Testis (tissue), 3 donors: ENCODE measurements around the gene CARMIL1. TPM values are rescaled to one million over a fixed set of nuclear protein-coding genes. Genes with fewer than 3 reads are reported as not detected.

Source experiments
- DNase-seq: peaks from one replicate; pipeline ENCODE4 v3.0.0-alpha.2; 2019
- H3K27ac ChIP-seq, 2 donors: fragments of 200-600 bp; sonication (generic); one replicate each; pipeline ENCODE4 v1.5.1; 2019
- H3K27me3 ChIP-seq: fragments of 200-600 bp; sonication (generic); one replicate; pipeline ENCODE4 v1.5.1; 2019
- H3K36me3 ChIP-seq: fragments of 200-600 bp; sonication (generic); one replicate; pipeline ENCODE4 v1.5.1; 2017; ENCODE audit warnings: low read depth; ENCODE audit errors: missing control alignments
- H3K4me1 ChIP-seq: fragments of 200-600 bp; sonication (generic); one replicate; pipeline ENCODE4 v1.5.1; 2019
- H3K4me3 ChIP-seq, 2 donors: fragments of 200-600 bp; sonication (generic); one replicate each; pipeline ENCODE4 v1.5.1; 2017 to 2019
- H3K9me3 ChIP-seq: fragments of 200-600 bp; sonication (generic); one replicate; pipeline ENCODE4 v1.5.1; 2017
- CTCF ChIP-seq, 3 experiments: fragments of 450-650 bp in 2 of 3; fragments of 200-600 bp in 1 of 3; sonication (generic) in 1 of 3; IDR thresholded peaks; one replicate each; pipeline ENCODE4 v1.5.1; 2016 to 2019; ENCODE audit warnings: antibody characterized with exemption in 3 of 3, mild to moderate bottlenecking in 2 of 3, moderate library complexity in 1 of 3
- POLR2A ChIP-seq: fragments of 450-650 bp; IDR thresholded peaks from one replicate; pipeline ENCODE4 v1.6.1; 2017; ENCODE audit warnings: antibody characterized with exemption, mild to moderate bottlenecking, moderate library complexity
- WGBS, 2 donors: methylation state at CpG; one replicate each; pipeline ENCODE4 v1.1.5; 2018; 5-methylcytosine and 5-hydroxymethylcytosine counted together
- intact Hi-C: fragments of 100-400 bp; cut with DNase I; formaldehyde crosslinking; loops from one replicate; pipeline ENCODE4 v1.15.1; 2023; ENCODE audit warnings: low total_unique reads
- polyA plus RNA-seq: library from polyadenylated mRNA; stranded (reverse); fragments of 350-450 nt; fragmentation: Illumina TruSeq; extraction: RNeasy Lipid Tissue Mini Kit (QIAGEN cat#74804); gene quantifications from one replicate; pipeline ENCODE4 v1.2.3, GENCODE V29; 2014; ENCODE audit warnings: low read depth, low replicate concordance; ENCODE audit not compliant: insufficient read depth
- total RNA-seq, 2 donors: library from RNA; depleted of rRNA; stranded (reverse); fragments of >200 nt; gene quantifications; one replicate each; pipeline ENCODE4 v1.2.3, GENCODE V29; 2016

The CARMIL1 gene
- total and polyA plus RNA-seq, 3 donors from 2014 or later, result 39.4 to 120 (median 108) TPM

DNA sequence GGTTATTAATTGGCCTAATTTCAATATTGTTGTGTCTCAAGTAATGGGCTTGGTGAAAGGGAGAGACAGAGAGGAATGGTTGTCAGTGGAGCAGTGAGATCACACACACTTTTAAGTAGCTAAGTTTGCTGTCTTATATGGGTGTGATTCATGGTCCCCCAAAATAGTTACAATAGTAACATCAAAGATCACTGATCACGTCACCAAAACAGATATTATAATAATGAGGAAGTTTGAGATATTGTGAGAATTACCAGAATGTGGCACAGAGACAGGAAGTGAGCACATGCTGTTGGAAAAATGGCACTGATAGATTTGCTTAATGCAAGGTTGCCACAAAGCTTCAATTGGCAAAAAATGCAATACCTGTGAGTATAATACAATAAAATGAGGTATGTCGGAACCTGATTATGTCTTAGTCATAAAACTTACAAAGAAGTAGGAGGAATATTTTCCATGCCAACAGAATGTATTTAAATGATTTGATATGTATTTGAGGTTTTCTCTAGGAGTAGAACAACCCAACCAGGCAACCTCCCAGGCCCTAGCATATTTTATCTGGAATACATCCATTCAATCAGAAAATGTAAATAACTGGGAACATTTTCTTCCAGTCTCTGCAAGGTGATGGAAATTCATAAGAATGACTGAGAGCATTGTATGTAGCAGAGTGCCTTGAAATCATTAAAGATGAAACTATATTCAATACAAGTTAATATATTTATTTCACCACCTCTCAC lies 167.8 kb downstream of the CARMIL1 start:
- Histone ChIP-seq H3K27me3 (no peaks in the 10 kb centered on the region), H3K36me3 (no peaks in the 10 kb centered on the region), H3K4me1 (no peaks in the 10 kb centered on the region), H3K4me3 (no peak overlapping the region), H3K27ac (no peak overlapping the region), H3K9me3 (no peaks in the 10 kb centered on the region)
- no peak for DNase-seq
- intact Hi-C loops, result no loop called here
- WGBS, 2 donors, result 79 to 87% methylated on average over 2 of the region's 2 CpGs
- TF ChIP-seq CTCF (IDR thresholded peaks at IDR 0.05) (no peak), POLR2A (no peak)

- no peaks in the 10 kb centered on the region for H3K27me3 ChIP-seq
- no peaks in the 10 kb centered on the region for H3K4me1 ChIP-seq
- WGBS, 2 donors, result 45 to 53% methylated on average over 1 of the region's 1 CpG
- H3K27ac ChIP-seq, result no peak overlapping the region
- no peak overlapping the region for H3K4me3 ChIP-seq
- no peaks in the 10 kb centered on the region for H3K36me3 ChIP-seq
- no peak for DNase-seq
- TF ChIP-seq CTCF (IDR thresholded peaks at IDR 0.05) (no peak), POLR2A (no peak)
- H3K9me3 ChIP-seq, result no peaks in the 10 kb centered on the region
- intact Hi-C loops, result no loop called here
These were observed 168.4 kb downstream of the CARMIL1 start for GRCh38 chr6:25447570-25447929.

- intact Hi-C loops, result no loop called here
- 70 to 85% methylated on average over 2 of the region's 2 CpGs for WGBS, 2 donors
- no peaks in the 10 kb centered on the region for H3K36me3 ChIP-seq
- H3K27ac ChIP-seq, result no peak overlapping the region
- TF ChIP-seq CTCF (IDR thresholded peaks at IDR 0.05), result no peak
- TF ChIP-seq POLR2A, result no peak
- DNase-seq, result no peak
- H3K4me3 ChIP-seq, result no peak overlapping the region
- no peaks in the 10 kb centered on the region for H3K4me1 ChIP-seq
- H3K9me3 ChIP-seq, result no peaks in the 10 kb centered on the region
- H3K27me3 ChIP-seq, result no peaks in the 10 kb centered on the region
These were observed 169.9 kb downstream of the CARMIL1 start for GRCh38 chr6:25448965-25449538.

DNA sequence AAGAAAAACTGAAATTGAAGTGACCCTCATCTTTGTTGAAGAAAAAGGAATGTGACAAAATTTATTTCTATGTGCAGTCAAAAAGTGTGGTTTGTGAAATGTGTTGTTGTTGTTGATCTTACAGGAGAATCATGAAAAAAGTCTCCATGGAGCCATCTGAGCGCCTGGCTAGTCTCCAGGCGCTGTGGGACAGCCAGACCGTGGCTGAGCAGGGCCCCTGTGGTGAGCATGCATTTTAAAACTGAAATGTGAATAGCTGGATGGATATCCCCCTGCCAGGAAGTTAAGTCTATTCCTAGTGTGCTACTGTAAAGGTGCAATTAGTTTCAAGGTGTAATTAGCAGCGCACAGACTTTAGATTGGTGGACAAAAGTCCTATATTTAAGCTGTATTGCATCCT lies 170.6 kb downstream of the CARMIL1 start:
- DNase-seq, result no peak

More for the DNA sequence above, 170.6 kb downstream of the CARMIL1 start:
- intact Hi-C loops, result no loop called here
- H3K27me3 ChIP-seq, result no peaks in the 10 kb centered on the region
- no peak for TF ChIP-seq CTCF (IDR thresholded peaks at IDR 0.05)
- no peak for TF ChIP-seq POLR2A
- H3K36me3 ChIP-seq, result no peaks in the 10 kb centered on the region
- no peaks in the 10 kb centered on the region for H3K4me1 ChIP-seq
- no peak overlapping the region for H3K4me3 ChIP-seq
- no peak overlapping the region for H3K27ac ChIP-seq
- 84 to 91% methylated on average over 4 of the region's 4 CpGs for WGBS, 2 donors
- H3K9me3 ChIP-seq, result no peaks in the 10 kb centered on the region
